Upper lobe of right lung (tissue), 1 donor: ENCODE data around the gene PRR15. TPM values are rescaled to one million over a fixed set of nuclear protein-coding genes. Genes with fewer than 3 reads are reported as not detected.
A peak's percentile ranks its signal among the peaks of the same experiment; 100 is the strongest.

Experiments
- ATAC-seq: fragments of 200-7000 bp; cut with Tn5 transposase; one replicate; pipeline ENCODE4 v1.9.1; 2020; ENCODE audit warnings: mild to moderate bottlenecking, moderate library complexity
- DNase-seq: peaks from one replicate; pipeline ENCODE4 v3.0.0-alpha.2; 2020
- H3K27ac ChIP-seq: fragments of 200-600 bp; one replicate; pipeline ENCODE4 v1.8.0; 2022
- H3K27me3 ChIP-seq: fragments of 200-600 bp; one replicate; pipeline ENCODE4 v1.8.0; 2022; ENCODE audit warnings: mild to moderate bottlenecking
- H3K36me3 ChIP-seq: fragments of 200-600 bp; one replicate; pipeline ENCODE4 v1.8.0; 2022
- H3K4me1 ChIP-seq: fragments of 200-600 bp; one replicate; pipeline ENCODE4 v1.8.0; 2022
- H3K4me3 ChIP-seq: fragments of 200-600 bp; one replicate; pipeline ENCODE4 v1.8.0; 2022; ENCODE audit warnings: mild to moderate bottlenecking
- H3K9me3 ChIP-seq: fragments of 200-600 bp; one replicate; pipeline ENCODE4 v1.8.0; 2022
- CTCF ChIP-seq: fragments of 200-600 bp; IDR thresholded peaks from one replicate; pipeline ENCODE4 v1.8.0; 2022; ENCODE audit warnings: antibody characterized with exemption
- intact Hi-C: fragments of 100-400 bp; cut with DNase I; formaldehyde crosslinking; loops from one replicate; pipeline ENCODE4 v1.11.0; 2022
- total RNA-seq: library from RNA; stranded (reverse); fragmentation: NEBNext Ultra II Directional; extraction: Animal tissue kit (Norgen Biotek cat#: 25700); gene quantifications from one replicate; pipeline ENCODE4 v1.2.1, GENCODE V29; 2021
- donor health status: DM: no; HTN: yes; CAD: no; lungs with severe emphysema.

Gene PRR15
- total RNA-seq, 1 donor from 2014 or later: 2.1 TPM

DNA sequence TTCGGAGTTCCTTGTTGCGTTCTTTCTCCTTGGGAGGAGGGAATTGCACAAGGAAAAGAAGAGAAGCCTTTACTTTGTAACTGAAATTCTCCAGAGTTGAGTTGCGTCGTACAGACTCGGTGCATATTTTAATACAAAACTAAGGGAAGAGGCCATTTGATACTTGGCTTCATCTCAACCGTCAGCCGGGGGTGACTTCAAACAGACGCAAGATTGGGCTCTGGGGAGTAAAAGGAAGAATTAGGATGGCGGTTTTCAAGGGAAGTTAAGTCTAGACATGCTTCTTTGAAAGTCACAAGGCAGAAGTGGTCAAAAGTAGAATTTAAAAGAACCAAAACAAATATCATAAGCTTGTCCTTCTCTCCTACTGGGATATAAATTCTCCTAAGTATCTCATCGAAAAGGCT, 1.6 kb downstream of the PRR15 start:
- DNase-seq (no peak), ATAC-seq (no peak)
- H3K27me3 ChIP-seq: peaks cover 88% of the 10 kb centered on the region
- no peaks in the 10 kb centered on the region for H3K36me3 ChIP-seq
- H3K4me3 ChIP-seq: peak overlapping the region; percentile 53
- H3K4me1 ChIP-seq: peaks cover 35% of the 10 kb centered on the region
- TF ChIP-seq CTCF: no peak
- intact Hi-C loops: no loop called here
- H3K9me3 ChIP-seq: no peaks in the 10 kb centered on the region
- no peak overlapping the region for H3K27ac ChIP-seq

GRCh38 chr7:29565634-29565981, 2.0 kb downstream of the PRR15 start:
- peaks cover 35% of the 10 kb centered on the region for H3K4me1 ChIP-seq
- peak overlapping the region; percentile 53 for H3K4me3 ChIP-seq
- ATAC-seq (no peak), DNase-seq (no peak)
- H3K9me3 ChIP-seq: no peaks in the 10 kb centered on the region
- TF ChIP-seq CTCF: no peak
- no peaks in the 10 kb centered on the region for H3K36me3 ChIP-seq
- peaks cover 92% of the 10 kb centered on the region for H3K27me3 ChIP-seq
- intact Hi-C loops: no loop called here
- no peak overlapping the region for H3K27ac ChIP-seq

DNA sequence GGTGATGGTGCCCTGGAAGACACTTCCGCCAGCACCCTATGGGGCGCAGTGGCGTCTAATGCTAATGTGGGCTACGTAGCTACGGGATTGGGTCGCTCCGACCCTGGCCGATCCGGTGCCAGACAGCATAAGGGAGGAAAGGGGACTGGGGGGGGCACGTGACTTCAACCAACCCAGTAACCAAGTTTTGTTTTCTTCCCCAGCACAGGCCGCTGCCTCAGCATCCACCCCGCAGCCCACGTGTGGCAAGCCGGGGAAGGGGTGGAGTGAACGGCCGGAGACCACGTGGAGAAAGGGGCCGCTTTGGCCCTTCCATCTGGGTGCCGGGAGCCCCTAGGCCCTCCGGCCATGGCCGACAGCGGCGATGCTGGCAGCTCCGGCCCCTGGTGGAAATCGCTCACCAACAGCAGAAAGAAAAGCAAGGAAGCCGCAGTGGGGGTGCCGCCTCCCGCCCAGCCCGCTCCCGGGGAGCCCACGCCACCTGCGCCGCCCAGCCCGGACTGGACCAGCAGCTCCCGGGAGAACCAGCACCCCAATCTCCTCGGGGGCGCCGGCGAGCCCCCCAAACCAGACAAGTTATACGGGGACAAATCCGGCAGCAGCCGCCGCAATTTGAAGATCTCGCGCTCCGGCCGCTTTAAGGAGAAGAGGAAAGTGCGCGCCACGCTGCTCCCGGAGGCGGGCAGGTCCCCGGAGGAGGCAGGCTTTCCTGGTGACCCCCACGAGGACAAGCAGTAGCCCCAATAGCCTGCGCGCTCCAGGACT, 2.5 kb downstream of the PRR15 start:
- ATAC-seq: peak; percentile 54
- intact Hi-C loops: no loop called here
- H3K4me3 ChIP-seq: peak overlapping the region; percentile 53
- TF ChIP-seq CTCF: no peak
- DNase-seq: peak; percentile 75
- peaks cover 89% of the 10 kb centered on the region for H3K27me3 ChIP-seq
- H3K36me3 ChIP-seq: no peaks in the 10 kb centered on the region
- H3K4me1 ChIP-seq: peaks cover 35% of the 10 kb centered on the region
- H3K27ac ChIP-seq: no peak overlapping the region
- H3K9me3 ChIP-seq: no peaks in the 10 kb centered on the region

DNA sequence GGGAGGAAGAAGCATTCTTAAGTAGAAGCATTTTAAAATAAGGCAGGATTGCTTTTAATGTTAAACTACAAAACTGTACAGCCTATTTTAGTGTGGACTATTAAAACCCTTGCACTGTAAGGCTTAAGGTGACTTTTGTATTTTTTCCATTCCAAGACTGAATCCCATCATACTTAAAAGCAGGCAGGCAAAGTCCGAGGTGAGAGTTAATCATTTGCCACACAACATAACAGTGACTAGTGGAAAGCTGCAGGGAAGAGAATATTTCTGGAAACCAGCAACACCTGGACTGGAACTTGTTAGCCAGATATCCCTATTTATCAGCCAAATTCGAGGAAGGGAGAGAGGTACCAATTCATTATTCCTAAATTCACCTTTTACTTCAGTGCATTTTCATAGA, 3.5 kb downstream of the PRR15 start:
- intact Hi-C loops: no loop called here
- H3K27ac ChIP-seq: no peak overlapping the region
- H3K27me3 ChIP-seq: peaks cover 80% of the 10 kb centered on the region
- H3K4me1 ChIP-seq: peaks cover 35% of the 10 kb centered on the region
- no peak for TF ChIP-seq CTCF
- DNase-seq (no peak), ATAC-seq (no peak)
- H3K36me3 ChIP-seq: no peaks in the 10 kb centered on the region
- H3K9me3 ChIP-seq: no peaks in the 10 kb centered on the region
- no peak overlapping the region for H3K4me3 ChIP-seq

GRCh38 chr7:29569648-29570047, 6.0 kb downstream of the PRR15 start:
- H3K36me3 ChIP-seq: no peaks in the 10 kb centered on the region
- DNase-seq: no peak
- H3K27me3 ChIP-seq: peaks cover 56% of the 10 kb centered on the region
- no peak overlapping the region for H3K27ac ChIP-seq
- intact Hi-C loops: no loop called here
- no peak for ATAC-seq
- H3K9me3 ChIP-seq: no peaks in the 10 kb centered on the region
- H3K4me3 ChIP-seq: no peak overlapping the region
- peaks cover 19% of the 10 kb centered on the region for H3K4me1 ChIP-seq
- TF ChIP-seq CTCF: no peak

DNA sequence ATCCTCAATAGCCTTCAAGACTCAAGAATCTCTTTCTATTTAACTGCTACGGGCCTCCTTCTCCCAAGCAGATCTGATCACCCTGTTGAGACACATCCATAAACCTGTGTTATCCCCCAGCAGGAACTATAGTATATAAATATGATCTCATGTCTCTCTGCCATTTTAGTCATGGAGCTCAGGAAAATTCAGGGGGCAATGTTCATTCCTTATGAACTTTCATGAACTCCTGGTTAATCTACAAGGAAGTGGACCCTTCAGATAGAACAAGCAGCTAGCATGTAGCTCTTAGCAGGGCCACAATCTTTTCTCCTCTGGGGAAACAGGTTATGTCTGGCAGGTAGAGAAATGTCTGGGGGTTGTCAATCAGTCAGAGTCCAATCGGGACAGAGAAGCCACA, 8.9 kb downstream of the PRR15 start:
- H3K4me1 ChIP-seq: no peaks in the 10 kb centered on the region
- intact Hi-C loops: no loop called here
- no peaks in the 10 kb centered on the region for H3K36me3 ChIP-seq
- H3K27me3 ChIP-seq: peaks cover 47% of the 10 kb centered on the region
- DNase-seq (no peak), ATAC-seq (no peak)
- H3K9me3 ChIP-seq: peaks cover 5% of the 10 kb centered on the region
- no peak for TF ChIP-seq CTCF
- H3K27ac ChIP-seq: no peak overlapping the region
- no peak overlapping the region for H3K4me3 ChIP-seq
